Parathyroid adenoma (tissue), 2 donors: Measurements from ENCODE around the gene TPP2.

ENCODE experiments used
- H2AFZ ChIP-seq: fragments of 300-600 bp; sonication (generic); one replicate; pipeline ENCODE4 v1.7.0; 2017; ENCODE audit warnings: antibody characterized with exemption, mild to moderate bottlenecking
- H3K27ac ChIP-seq: fragments of 300-600 bp; sonication (generic); one replicate; pipeline ENCODE4 v1.7.0; 2017
- H3K27me3 ChIP-seq: fragments of 300-600 bp; sonication (generic); one replicate; pipeline ENCODE4 v1.7.0; 2017; ENCODE audit warnings: low read length; ENCODE audit not compliant: control insufficient read depth, insufficient read depth
- H3K36me3 ChIP-seq: fragments of 300-600 bp; sonication (generic); one replicate; pipeline ENCODE4 v1.7.0; 2017; ENCODE audit warnings: low read length; ENCODE audit not compliant: control insufficient read depth, insufficient read depth
- H3K4me1 ChIP-seq: fragments of 300-600 bp; sonication (generic); one replicate; pipeline ENCODE4 v1.7.0; 2017; ENCODE audit warnings: control low read depth
- H3K4me2 ChIP-seq: fragments of 300-600 bp; sonication (generic); one replicate; pipeline ENCODE4 v1.7.0; 2017; ENCODE audit warnings: low read length
- H3K4me3 ChIP-seq: fragments of 300-600 bp; sonication (generic); one replicate; pipeline ENCODE4 v1.7.0; 2017; ENCODE audit warnings: low read depth, low read length
- H3K79me2 ChIP-seq: fragments of 300-600 bp; sonication (generic); one replicate; pipeline ENCODE4 v1.7.0; 2017; ENCODE audit warnings: control low read depth
- H3K9ac ChIP-seq: fragments of 300-600 bp; sonication (generic); one replicate; pipeline ENCODE4 v1.7.0; 2017; ENCODE audit warnings: mild to moderate bottlenecking
- H3K9me3 ChIP-seq: fragments of 300-600 bp; sonication (generic); one replicate; pipeline ENCODE4 v1.7.0; 2017; ENCODE audit warnings: low read length; ENCODE audit not compliant: control insufficient read depth
- TF ChIP-seq, protein P1 (sequence below): fragments of 300-600 bp; sonication (generic); IDR thresholded peaks from one replicate; pipeline ENCODE4 v1.7.0; 2017; ENCODE audit warnings: antibody characterized with exemption, mild to moderate bottlenecking
- donor health status: primary hyperparathyroidism.

The TPP2 gene

DNA sequence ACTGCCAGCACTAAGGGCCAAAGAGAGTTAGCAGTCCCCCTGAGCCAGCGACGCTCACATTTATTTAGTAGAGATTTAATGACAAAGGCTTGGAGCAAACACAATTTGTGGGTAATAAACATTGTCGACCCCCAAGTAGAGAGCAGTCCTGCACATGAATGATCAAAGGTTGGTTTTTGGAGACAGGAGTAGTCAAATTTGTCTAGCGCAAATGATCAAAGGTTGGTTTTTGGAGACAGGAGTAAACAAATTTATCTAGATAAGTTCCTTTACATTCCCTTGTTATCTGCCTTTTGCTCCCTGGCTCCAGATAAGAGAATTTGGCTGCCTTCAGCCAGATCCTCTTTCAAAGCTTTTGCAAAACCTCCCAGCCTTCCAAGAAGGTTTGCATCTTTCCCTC lies 71.1 kb downstream of the TPP2 start:
- TF ChIP-seq, protein P1, sequence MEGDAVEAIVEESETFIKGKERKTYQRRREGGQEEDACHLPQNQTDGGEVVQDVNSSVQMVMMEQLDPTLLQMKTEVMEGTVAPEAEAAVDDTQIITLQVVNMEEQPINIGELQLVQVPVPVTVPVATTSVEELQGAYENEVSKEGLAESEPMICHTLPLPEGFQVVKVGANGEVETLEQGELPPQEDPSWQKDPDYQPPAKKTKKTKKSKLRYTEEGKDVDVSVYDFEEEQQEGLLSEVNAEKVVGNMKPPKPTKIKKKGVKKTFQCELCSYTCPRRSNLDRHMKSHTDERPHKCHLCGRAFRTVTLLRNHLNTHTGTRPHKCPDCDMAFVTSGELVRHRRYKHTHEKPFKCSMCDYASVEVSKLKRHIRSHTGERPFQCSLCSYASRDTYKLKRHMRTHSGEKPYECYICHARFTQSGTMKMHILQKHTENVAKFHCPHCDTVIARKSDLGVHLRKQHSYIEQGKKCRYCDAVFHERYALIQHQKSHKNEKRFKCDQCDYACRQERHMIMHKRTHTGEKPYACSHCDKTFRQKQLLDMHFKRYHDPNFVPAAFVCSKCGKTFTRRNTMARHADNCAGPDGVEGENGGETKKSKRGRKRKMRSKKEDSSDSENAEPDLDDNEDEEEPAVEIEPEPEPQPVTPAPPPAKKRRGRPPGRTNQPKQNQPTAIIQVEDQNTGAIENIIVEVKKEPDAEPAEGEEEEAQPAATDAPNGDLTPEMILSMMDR, result no peak
- no peak overlapping the region for H3K4me3 ChIP-seq
- no peaks in the 10 kb centered on the region for H3K9me3 ChIP-seq
- H3K27me3 ChIP-seq, result no peaks in the 10 kb centered on the region
- H3K27ac ChIP-seq, result no peak overlapping the region
- no peaks in the 10 kb centered on the region for H3K36me3 ChIP-seq
- H3K9ac ChIP-seq, result no peak overlapping the region
- H3K4me1 ChIP-seq, result no peaks in the 10 kb centered on the region
- no peak overlapping the region for H3K4me2 ChIP-seq
- no peak overlapping the region for H2AFZ ChIP-seq
- no peaks in the 10 kb centered on the region for H3K79me2 ChIP-seq

DNA sequence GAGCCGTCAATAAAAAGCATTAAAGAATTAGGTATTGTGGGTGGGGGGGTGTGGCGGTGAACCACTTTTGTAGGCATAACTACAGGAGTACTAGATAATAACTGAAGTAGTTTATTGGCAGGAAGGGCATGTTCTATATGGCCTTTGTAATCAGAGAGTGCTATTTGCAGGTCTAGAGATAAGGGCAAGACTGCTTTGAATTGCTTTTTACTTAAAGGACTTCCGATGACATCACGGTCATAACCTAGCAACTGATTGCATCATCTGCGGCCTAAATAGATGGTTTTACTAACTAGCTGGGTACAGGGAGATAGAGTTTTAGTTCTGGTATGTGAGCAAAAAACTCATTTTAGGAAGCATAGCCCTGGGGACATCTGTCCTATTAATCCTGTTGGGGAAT lies 73.3 kb downstream of the TPP2 start:
- Histone ChIP-seq H3K4me3 (no peak overlapping the region), H3K27me3 (no peaks in the 10 kb centered on the region), H3K9me3 (no peaks in the 10 kb centered on the region), H3K4me1 (no peaks in the 10 kb centered on the region), H3K4me2 (no peak overlapping the region), H3K27ac (no peak overlapping the region), H2AFZ (no peak overlapping the region), H3K9ac (no peak overlapping the region), H3K36me3 (no peaks in the 10 kb centered on the region), H3K79me2 (no peaks in the 10 kb centered on the region)
- TF ChIP-seq, protein P1, result no peak

DNA sequence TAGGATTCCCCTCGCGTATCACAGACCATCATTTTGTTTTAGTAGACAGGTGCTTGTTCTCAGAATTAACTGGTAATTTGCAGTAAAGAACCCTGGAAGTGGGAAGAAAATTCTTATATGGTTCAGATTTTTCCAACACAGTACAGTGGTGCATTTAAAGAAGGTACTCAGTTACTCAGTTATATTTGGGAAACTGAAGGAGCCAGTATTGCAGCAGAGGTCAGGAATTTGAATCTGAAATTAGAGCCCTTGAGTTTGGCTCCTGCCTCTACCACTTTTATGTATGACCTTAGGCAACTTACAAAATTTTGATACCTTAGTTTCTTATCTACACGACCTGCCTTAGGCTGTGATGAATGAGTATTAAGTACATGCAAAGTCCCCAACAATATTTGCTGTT lies 78.3 kb downstream of the TPP2 start:
- Histone ChIP-seq H2AFZ (no peak overlapping the region), H3K36me3 (no peaks in the 10 kb centered on the region), H3K9ac (no peak overlapping the region), H3K9me3 (no peaks in the 10 kb centered on the region), H3K4me2 (no peak overlapping the region), H3K79me2 (no peaks in the 10 kb centered on the region), H3K27me3 (no peaks in the 10 kb centered on the region), H3K4me1 (no peaks in the 10 kb centered on the region), H3K27ac (no peak overlapping the region), H3K4me3 (no peak overlapping the region)
- TF ChIP-seq, protein P1, result no peak

DNA sequence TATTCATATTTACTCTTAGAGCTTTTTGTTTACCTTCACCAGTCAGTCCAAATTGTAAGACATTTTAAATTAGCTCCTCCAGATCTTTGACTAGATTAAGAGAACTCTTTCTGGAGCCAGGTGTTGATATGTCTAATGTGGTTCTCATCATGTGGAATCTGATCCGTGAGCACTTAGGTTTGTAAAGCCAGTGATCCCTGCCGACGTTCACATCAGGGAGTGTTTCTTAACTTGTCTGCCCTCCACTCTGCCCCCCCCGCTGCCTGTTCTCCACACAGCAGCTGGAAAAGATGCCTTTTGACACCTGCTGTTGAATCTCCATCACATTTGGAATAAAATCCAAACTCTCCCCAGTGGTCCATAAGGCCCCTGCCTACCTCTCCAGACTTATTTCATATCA lies 80.3 kb downstream of the TPP2 start:
- Histone ChIP-seq H3K4me3 (no peak overlapping the region), H3K27me3 (no peaks in the 10 kb centered on the region), H3K4me1 (no peaks in the 10 kb centered on the region), H3K79me2 (no peaks in the 10 kb centered on the region), H3K27ac (no peak overlapping the region), H3K36me3 (no peaks in the 10 kb centered on the region), H3K9me3 (no peaks in the 10 kb centered on the region), H2AFZ (no peak overlapping the region), H3K4me2 (no peak overlapping the region), H3K9ac (no peak overlapping the region)
- TF ChIP-seq, protein P1, result no peak

DNA sequence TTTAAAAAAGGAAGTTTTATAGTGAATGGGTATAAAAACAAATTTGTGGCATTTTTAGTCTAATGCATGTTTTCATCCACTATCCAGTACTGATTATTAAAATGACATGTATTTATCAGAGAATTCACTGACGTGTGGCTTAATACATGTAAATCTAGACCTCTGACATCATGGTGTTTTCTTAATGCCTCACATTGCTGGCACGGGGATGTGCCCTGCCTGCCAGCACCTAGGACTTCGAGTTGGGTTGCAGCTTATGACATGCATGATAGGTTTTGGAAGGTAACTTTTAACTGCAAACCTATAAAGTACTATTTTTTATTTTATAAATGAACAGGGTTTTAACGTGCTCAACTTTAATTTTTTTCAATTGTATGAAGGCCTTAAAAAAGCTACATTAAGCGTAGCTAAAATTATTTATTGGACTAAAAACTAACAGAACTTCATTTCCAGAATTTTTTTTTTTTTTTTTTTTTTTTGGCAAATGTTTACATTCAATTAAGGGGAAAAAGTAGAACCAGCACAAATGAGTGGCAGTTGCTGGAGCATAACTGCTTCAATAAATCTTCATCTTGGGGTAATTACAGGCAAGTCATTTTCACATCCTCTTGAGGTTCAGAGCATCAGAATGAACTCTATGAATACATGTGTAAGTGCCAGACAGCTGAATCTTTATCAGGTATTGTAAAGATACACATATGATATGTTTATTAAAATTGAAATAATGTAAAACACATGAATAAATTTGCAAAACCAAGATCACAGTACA lies 81.7 kb downstream of the TPP2 start:
- no peaks in the 10 kb centered on the region for H3K36me3 ChIP-seq
- no peak overlapping the region for H3K9ac ChIP-seq
- H3K4me1 ChIP-seq, result no peaks in the 10 kb centered on the region
- no peak overlapping the region for H3K4me3 ChIP-seq
- H3K9me3 ChIP-seq, result no peaks in the 10 kb centered on the region
- H3K4me2 ChIP-seq, result no peak overlapping the region
- TF ChIP-seq, protein P1, result no peak
- no peak overlapping the region for H3K27ac ChIP-seq
- H3K79me2 ChIP-seq, result no peaks in the 10 kb centered on the region
- no peak overlapping the region for H2AFZ ChIP-seq
- H3K27me3 ChIP-seq, result no peaks in the 10 kb centered on the region
